Stimulated activated naive CD8-positive, alpha-beta T cell treated with anti-CD3 and anti-CD28 coated beads, Interleukin-15, amount 100 ng/mL, for 72 hours (primary cell): ENCODE results near the gene TPSG1.
"Not testable (repeated sequence)": the region's sequence is repeated elsewhere in the genome, so short reads cannot be mapped to it uniquely, and the experiment has no call there.

Experiments used
- ATAC-seq: fragments of 150-1000 bp; cut with Tn5 transposase; 2 replicates; pipeline ENCODE4 v1.10.0; 2021; ENCODE audit warnings: mild to moderate bottlenecking, moderate library complexity
- DNase-seq, 2 donors: peaks; one replicate each; pipeline ENCODE4 v3.0.0; 2021 to 2022
- H3K27ac Mint-ChIP-seq, 2 donors: one replicate each; pipeline ENCODE4 v1.8.0; 2022; ENCODE audit warnings: mild to moderate bottlenecking in 2 of 2, mixed read lengths in 2 of 2, moderate library complexity in 2 of 2
- H3K27me3 Mint-ChIP-seq: one replicate; pipeline ENCODE4 v1.8.0; 2022; ENCODE audit warnings: mixed read lengths
- H3K4me1 Mint-ChIP-seq: one replicate; pipeline ENCODE4 v1.8.0; 2022; ENCODE audit warnings: mild to moderate bottlenecking, mixed read lengths
- H3K4me3 Mint-ChIP-seq, 2 donors: one replicate each; pipeline ENCODE4 v1.8.0; 2022; ENCODE audit warnings: mild to moderate bottlenecking in 2 of 2, mixed read lengths in 2 of 2, moderate library complexity in 1 of 2
- H3K9me3 Mint-ChIP-seq, 2 donors: one replicate each; pipeline ENCODE4 v1.8.0; 2022; ENCODE audit warnings: mixed read lengths in 2 of 2

TPSG1 gene

GRCh38 chr16:1226692-1227091 is 1.6 kb upstream of the TPSG1 start:
- not testable (repeated sequence) for H3K4me1 Mint-ChIP-seq, H3K27me3 Mint-ChIP-seq, H3K4me3 Mint-ChIP-seq, ATAC-seq, DNase-seq, H3K9me3 Mint-ChIP-seq
- H3K27ac Mint-ChIP-seq: peak overlapping the region in 1 of 2 donors; percentile 87

- not testable (repeated sequence) for DNase-seq, ATAC-seq, H3K9me3 Mint-ChIP-seq, H3K27ac Mint-ChIP-seq, H3K4me1 Mint-ChIP-seq, H3K27me3 Mint-ChIP-seq, H3K4me3 Mint-ChIP-seq
Observed at GRCh38 chr16:1225728-1226311, 752 bp upstream of the TPSG1 start.

GRCh38 chr16:1224558-1224957 is 510 bp downstream of the TPSG1 start:
- no peak for ATAC-seq
- Mint-ChIP-seq H3K4me3 (no peak overlapping the region), H3K27me3 (no peaks in the 10 kb centered on the region), H3K9me3 (no peaks in the 10 kb centered on the region), H3K4me1 (no peaks in the 10 kb centered on the region), H3K27ac (no peak overlapping the region)
- DNase-seq: no peak

GRCh38 chr16:1223355-1224214 is 1.5 kb downstream of the TPSG1 start:
- Mint-ChIP-seq H3K4me3 (no peak overlapping the region), H3K27ac (peak overlapping the region in 1 of 2 donors; percentile 87)

GRCh38 chr16:1222553-1223354 is 2.3 kb downstream of the TPSG1 start:
- no peaks in the 10 kb centered on the region for H3K9me3 Mint-ChIP-seq
- DNase-seq (no peak), ATAC-seq (no peak)
- H3K27me3 Mint-ChIP-seq: no peaks in the 10 kb centered on the region
- H3K27ac Mint-ChIP-seq: no peak overlapping the region
- no peak overlapping the region for H3K4me3 Mint-ChIP-seq
- H3K4me1 Mint-ChIP-seq: no peaks in the 10 kb centered on the region

More at GRCh38 chr16:1223355-1224214, 1.5 kb downstream of the TPSG1 start:
- DNase-seq (no peak), ATAC-seq (no peak)
- Mint-ChIP-seq H3K4me1 (no peaks in the 10 kb centered on the region), H3K9me3 (no peaks in the 10 kb centered on the region), H3K27me3 (no peaks in the 10 kb centered on the region)

GRCh38 chr16:1221628-1222552 is 3.2 kb downstream of the TPSG1 start:
- Mint-ChIP-seq H3K9me3 (no peaks in the 10 kb centered on the region), H3K27ac (peak overlapping the region in 1 of 2 donors; percentile 59), H3K27me3 (no peaks in the 10 kb centered on the region), H3K4me1 (no peaks in the 10 kb centered on the region), H3K4me3 (no peak overlapping the region)
- DNase-seq (no peak), ATAC-seq (no peak)

- Mint-ChIP-seq H3K4me1 (no peaks in the 10 kb centered on the region), H3K27me3 (no peaks in the 10 kb centered on the region), H3K4me3 (no peak overlapping the region), H3K27ac (peak overlapping the region in 1 of 2 donors; percentile 59), H3K9me3 (no peaks in the 10 kb centered on the region)
- DNase-seq: no peak
- no peak for ATAC-seq
Observed at GRCh38 chr16:1220841-1221627, 4.0 kb downstream of the TPSG1 start.

- no peaks in the 10 kb centered on the region for H3K27me3 Mint-ChIP-seq
- no peaks in the 10 kb centered on the region for H3K9me3 Mint-ChIP-seq
- ATAC-seq: no peak
- no peak overlapping the region for H3K27ac Mint-ChIP-seq
- H3K4me1 Mint-ChIP-seq: no peaks in the 10 kb centered on the region
- H3K4me3 Mint-ChIP-seq: no peak overlapping the region
- DNase-seq: no peak
Observed at GRCh38 chr16:1220098-1220728, 4.9 kb downstream of the TPSG1 start.

- no peaks in the 10 kb centered on the region for H3K4me1 Mint-ChIP-seq
- H3K27me3 Mint-ChIP-seq: no peaks in the 10 kb centered on the region
- ATAC-seq (no peak), DNase-seq (no peak)
- no peaks in the 10 kb centered on the region for H3K9me3 Mint-ChIP-seq
- no peak overlapping the region for H3K4me3 Mint-ChIP-seq
- no peak overlapping the region for H3K27ac Mint-ChIP-seq
Observed at GRCh38 chr16:1218930-1219611, 6.0 kb downstream of the TPSG1 start.

GRCh38 chr16:1218061-1218929 is 6.8 kb downstream of the TPSG1 start:
- no peak overlapping the region for H3K27ac Mint-ChIP-seq
- ATAC-seq (no peak), DNase-seq (no peak)
- H3K27me3 Mint-ChIP-seq: no peaks in the 10 kb centered on the region
- H3K4me3 Mint-ChIP-seq: no peak overlapping the region
- no peaks in the 10 kb centered on the region for H3K4me1 Mint-ChIP-seq
- H3K9me3 Mint-ChIP-seq: no peaks in the 10 kb centered on the region

- H3K4me3 Mint-ChIP-seq: no peak overlapping the region
- no peaks in the 10 kb centered on the region for H3K9me3 Mint-ChIP-seq
- no peaks in the 10 kb centered on the region for H3K27me3 Mint-ChIP-seq
- H3K4me1 Mint-ChIP-seq: no peaks in the 10 kb centered on the region
- ATAC-seq: no peak
- no peak overlapping the region for H3K27ac Mint-ChIP-seq
- no peak for DNase-seq
Observed at GRCh38 chr16:1217526-1217925, 7.5 kb downstream of the TPSG1 start.

GRCh38 chr16:1216681-1217400 is 8.2 kb downstream of the TPSG1 start:
- Mint-ChIP-seq H3K9me3 (no peaks in the 10 kb centered on the region), H3K4me3 (no peak overlapping the region), H3K27me3 (no peaks in the 10 kb centered on the region), H3K27ac (no peak overlapping the region), H3K4me1 (no peaks in the 10 kb centered on the region)
- ATAC-seq (no peak), DNase-seq (no peak)
